CD14-positive monocyte (primary cell): Measurements from ENCODE around the gene CREB1. TPM values are rescaled to one million over a fixed set of nuclear protein-coding genes. Genes with fewer than 3 reads are reported as not detected.
A peak's percentile ranks its signal among the peaks of the same experiment; 100 is the strongest.

Source experiments
- DNase-seq, 3 donors: peaks; one replicate each; pipeline ENCODE4 v3.0.0-alpha.2; 2011 to 2022
- H2AFZ ChIP-seq: 2 replicates; pipeline ENCODE4 v1.6.0; 2012; ENCODE audit warnings: mild to moderate bottlenecking, low read depth, low read length, inconsistent platforms; ENCODE audit not compliant: insufficient read depth, poor library complexity, severe bottlenecking
- H3K27ac ChIP-seq, 2 donors: 1 replicate in 1 of 2; 2 replicates in 1 of 2; pipeline ENCODE4 v1.5.1; 2012 to 2013; ENCODE audit warnings: low read length in 2 of 2, control low read depth in 1 of 2, inconsistent platforms in 1 of 2, low read depth in 1 of 2, mild to moderate bottlenecking in 1 of 2
- H3K27me3 ChIP-seq, 2 donors: one replicate each; pipeline versions ENCODE4 v1.6.0 to v1.6.1; 2011 to 2013; ENCODE audit warnings: low read length in 2 of 2; ENCODE audit not compliant: control insufficient read depth in 2 of 2, insufficient read depth in 2 of 2
- H3K36me3 ChIP-seq, 2 donors: replicated peaks in 1 of 2; 1 replicate in 1 of 2; 2 replicates in 1 of 2; pipeline versions ENCODE4 v1.5.1 to v1.6.1; 2012 to 2013; ENCODE audit warnings: low read length in 2 of 2, control low read depth in 1 of 2, inconsistent platforms in 1 of 2, mild to moderate bottlenecking in 1 of 2; ENCODE audit not compliant: insufficient read depth in 2 of 2, control insufficient read depth in 1 of 2
- H3K4me1 ChIP-seq, 2 donors: 1 replicate in 1 of 2; 2 replicates in 1 of 2; pipeline versions ENCODE4 v1.5.1 to v1.6.1; 2012 to 2013; ENCODE audit warnings: low read length in 2 of 2, control low read depth in 1 of 2, inconsistent platforms in 1 of 2, mild to moderate bottlenecking in 1 of 2, moderate library complexity in 1 of 2; ENCODE audit not compliant: insufficient read depth in 2 of 2, control insufficient read depth in 1 of 2
- H3K4me2 ChIP-seq: replicated peaks from 2 replicates; pipeline ENCODE3; 2012; ENCODE audit warnings: low read length, moderate library complexity, mild to moderate bottlenecking; ENCODE audit not compliant: poor library complexity, severe bottlenecking; ENCODE audit errors: extremely low read depth
- H3K4me3 ChIP-seq, 3 experiments: fragments of 200-600 bp in 1 of 3; sonication (generic) in 1 of 3; replicated peaks in 1 of 3; 1 replicate in 2 of 3; 2 replicates in 1 of 3; pipeline ENCODE4 v1.5.1; 2011 to 2013; ENCODE audit warnings: low read length in 3 of 3, mild to moderate bottlenecking in 3 of 3, control low read depth in 2 of 3, low read depth in 2 of 3, inconsistent platforms in 1 of 3, moderate library complexity in 1 of 3
- H3K79me2 ChIP-seq: 2 replicates; pipeline ENCODE4 v1.6.0; 2012; ENCODE audit warnings: mild to moderate bottlenecking, control low read depth, inconsistent platforms, low read length, moderate library complexity; ENCODE audit not compliant: insufficient read depth
- H3K9ac ChIP-seq: 2 replicates; pipeline ENCODE4 v1.6.0; 2017; ENCODE audit warnings: low read length, mild to moderate bottlenecking; ENCODE audit not compliant: insufficient read depth, poor library complexity, severe bottlenecking
- H3K9me3 ChIP-seq, 2 donors: replicated peaks in 1 of 2; 1 replicate in 1 of 2; 2 replicates in 1 of 2; pipeline versions ENCODE4 v1.5.1 to v1.6.1; 2012 to 2013; ENCODE audit warnings: low read length in 2 of 2, control low read depth in 1 of 2; ENCODE audit not compliant: control insufficient read depth in 1 of 2, insufficient read depth in 1 of 2
- H4K20me1 ChIP-seq: 2 replicates; pipeline ENCODE4 v1.6.0; 2012; ENCODE audit warnings: mild to moderate bottlenecking, low read length, control low read depth, moderate library complexity; ENCODE audit not compliant: insufficient read depth
- H3K27ac Mint-ChIP-seq, 7 donors: one replicate each; pipeline ENCODE4 v1.8.0; 2020; ENCODE audit warnings: mild to moderate bottlenecking in 7 of 7, mixed read lengths in 7 of 7, moderate library complexity in 6 of 7, inconsistent platforms in 2 of 7
- H3K27me3 Mint-ChIP-seq, 3 donors: one replicate each; pipeline ENCODE4 v1.8.0; 2021 to 2022; ENCODE audit warnings: low read depth in 3 of 3, mild to moderate bottlenecking in 3 of 3, mixed read lengths in 3 of 3, moderate library complexity in 3 of 3, inconsistent platforms in 1 of 3
- H3K36me3 Mint-ChIP-seq, 2 donors: one replicate each; pipeline ENCODE4 v1.8.0; 2020; ENCODE audit warnings: mixed read lengths in 2 of 2, inconsistent platforms in 1 of 2, mild to moderate bottlenecking in 1 of 2
- H3K4me1 Mint-ChIP-seq: one replicate; pipeline ENCODE4 v1.8.0; 2020; ENCODE audit warnings: mild to moderate bottlenecking, mixed read lengths
- H3K4me3 Mint-ChIP-seq, 2 donors: one replicate each; pipeline ENCODE4 v1.8.0; 2020; ENCODE audit warnings: mild to moderate bottlenecking in 2 of 2, mixed read lengths in 2 of 2, moderate library complexity in 1 of 2
- H3K9me3 Mint-ChIP-seq, 7 donors: one replicate each; pipeline ENCODE4 v1.8.0; 2020 to 2022; ENCODE audit warnings: mixed read lengths in 7 of 7, mild to moderate bottlenecking in 6 of 7, moderate library complexity in 6 of 7, inconsistent platforms in 2 of 7
- WGBS: methylation state at CpG from one replicate; pipeline ENCODE4 v1.1.5; 2013; ENCODE audit warnings: missing lambda C conversion rate; ENCODE audit not compliant: insufficient coverage; 5-methylcytosine and 5-hydroxymethylcytosine counted together
- intact Hi-C, 2 donors: fragments of 100-400 bp; cut with micrococcal nuclease; formaldehyde crosslinking; loops; one replicate each; pipeline versions ENCODE4 v1.15.0 to v1.15.1; 2023
- polyA plus RNA-seq, 3 donors: library from polyadenylated mRNA; depleted of rRNA in 1 of 3; unstranded in 2 of 3; stranded (reverse) in 1 of 3; fragments of 300-500 nt in 2 of 3; fragments of >200 nt in 1 of 3; fragmentation: Illumina TruSeq in 2 of 3; gene quantifications; 1 replicate in 2 of 3; 2 replicates in 1 of 3; pipeline ENCODE4 v1.2.3, GENCODE V29; 2012 to 2021
- TF ChIP-seq, protein P1 (sequence below): fragments of 200-600 bp; IDR thresholded peaks from one replicate; pipeline ENCODE4 v1.8.0; 2022; ENCODE audit warnings: antibody characterized with exemption, mild to moderate bottlenecking

CREB1 gene
- polyA plus RNA-seq, 3 donors: 43.3 to 60.5 (median 55.2) TPM

DNA sequence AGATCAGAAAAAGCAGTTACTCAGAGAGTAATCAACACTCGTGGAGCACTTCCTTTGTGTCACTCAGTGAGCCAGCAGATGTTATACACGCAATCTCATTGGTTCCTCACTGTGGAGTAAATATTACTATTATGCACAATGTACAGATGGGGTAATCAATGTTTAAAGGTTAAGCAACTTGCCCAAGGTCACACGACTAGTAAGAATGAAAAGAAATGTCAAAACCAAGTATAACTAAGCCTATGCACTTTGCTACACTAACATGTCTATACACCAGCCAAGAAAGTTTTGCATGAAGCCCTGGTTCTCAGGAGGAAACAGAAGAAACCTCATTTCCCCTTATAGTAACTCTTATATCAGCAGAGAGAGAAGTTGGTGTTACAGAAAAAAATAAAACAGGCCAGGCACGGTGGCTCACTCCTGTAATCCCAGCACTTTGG is 90.0 kb downstream of the CREB1 start:
- H3K79me2 ChIP-seq: peaks cover 65% of the 10 kb centered on the region
- no peak overlapping the region for H2AFZ ChIP-seq
- DNase-seq: peak; percentile 75 to 89 (median 88)
- peaks cover 30 to 53% of the 10 kb centered on the region in 2 donors for H3K36me3 ChIP-seq
- peak overlapping the region; percentile 52 for H3K4me2 ChIP-seq
- no peaks in the 10 kb centered on the region for H3K27me3 ChIP-seq
- H3K4me3 Mint-ChIP-seq: peak overlapping the region; percentile 37 to 63
- no peaks in the 10 kb centered on the region for H4K20me1 ChIP-seq
- intact Hi-C loops: loop anchor here in 1 of 2 donors (10.0 kb wide), 1 partner anchor 425 kb away; no protein-coding TSS in a partner anchor
- no peak overlapping the region for H3K9ac ChIP-seq
- peak overlapping the region; percentile 82 to 88 for H3K27ac ChIP-seq
- peaks cover 28 to 45% of the 10 kb centered on the region in 2 donors for H3K36me3 Mint-ChIP-seq
- peak overlapping the region in 2 of 3 experiments; percentile 2 to 11 for H3K4me3 ChIP-seq
- TF ChIP-seq, protein P1, sequence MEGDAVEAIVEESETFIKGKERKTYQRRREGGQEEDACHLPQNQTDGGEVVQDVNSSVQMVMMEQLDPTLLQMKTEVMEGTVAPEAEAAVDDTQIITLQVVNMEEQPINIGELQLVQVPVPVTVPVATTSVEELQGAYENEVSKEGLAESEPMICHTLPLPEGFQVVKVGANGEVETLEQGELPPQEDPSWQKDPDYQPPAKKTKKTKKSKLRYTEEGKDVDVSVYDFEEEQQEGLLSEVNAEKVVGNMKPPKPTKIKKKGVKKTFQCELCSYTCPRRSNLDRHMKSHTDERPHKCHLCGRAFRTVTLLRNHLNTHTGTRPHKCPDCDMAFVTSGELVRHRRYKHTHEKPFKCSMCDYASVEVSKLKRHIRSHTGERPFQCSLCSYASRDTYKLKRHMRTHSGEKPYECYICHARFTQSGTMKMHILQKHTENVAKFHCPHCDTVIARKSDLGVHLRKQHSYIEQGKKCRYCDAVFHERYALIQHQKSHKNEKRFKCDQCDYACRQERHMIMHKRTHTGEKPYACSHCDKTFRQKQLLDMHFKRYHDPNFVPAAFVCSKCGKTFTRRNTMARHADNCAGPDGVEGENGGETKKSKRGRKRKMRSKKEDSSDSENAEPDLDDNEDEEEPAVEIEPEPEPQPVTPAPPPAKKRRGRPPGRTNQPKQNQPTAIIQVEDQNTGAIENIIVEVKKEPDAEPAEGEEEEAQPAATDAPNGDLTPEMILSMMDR: no peak
- H3K27ac Mint-ChIP-seq: peak overlapping the region; percentile 90 to 96 (median 93)
- no peaks in the 10 kb centered on the region for H3K9me3 Mint-ChIP-seq
- no peaks in the 10 kb centered on the region for H3K9me3 ChIP-seq
- no peaks in the 10 kb centered on the region for H3K27me3 Mint-ChIP-seq
- H3K4me1 Mint-ChIP-seq: peaks cover 52% of the 10 kb centered on the region
- no CpG with 5 or more reads among the region's 4 CpGs for WGBS
- peaks cover 45 to 56% of the 10 kb centered on the region in 2 donors for H3K4me1 ChIP-seq

DNA sequence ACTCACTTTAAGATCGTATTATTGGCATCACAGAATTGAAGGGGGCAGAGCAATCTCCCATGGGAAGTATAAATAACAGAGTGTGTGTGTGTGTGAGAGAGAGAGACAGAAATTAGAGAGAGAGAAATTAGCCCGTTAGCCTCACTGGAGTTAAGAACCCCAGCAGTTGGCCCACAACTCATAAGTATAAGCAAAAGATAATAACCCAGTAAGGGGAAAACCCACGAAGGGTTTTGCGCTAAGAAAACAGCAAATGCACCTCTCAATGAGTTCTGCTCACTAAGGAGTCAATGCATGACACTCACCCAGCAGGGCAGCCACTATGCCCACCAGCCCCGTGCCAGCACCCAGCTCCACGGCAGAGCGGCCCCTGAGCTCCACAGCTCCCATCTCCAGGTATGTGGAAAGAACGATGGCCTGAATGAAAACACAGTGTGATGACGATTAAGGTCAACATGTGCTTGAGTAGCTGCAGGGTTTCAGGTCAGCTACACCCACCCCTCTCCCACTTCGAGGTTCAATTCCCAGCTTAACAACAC is 91.8 kb downstream of the CREB1 start:
- Mint-ChIP-seq H3K27ac (peak overlapping the region in 6 of 7 donors; percentile 16 to 92 (median 68)), H3K27me3 (no peaks in the 10 kb centered on the region), H3K36me3 (peaks cover 21 to 28% of the 10 kb centered on the region in 2 donors), H3K4me3 (no peak overlapping the region), H3K4me1 (peaks cover 56% of the 10 kb centered on the region), H3K9me3 (no peaks in the 10 kb centered on the region)
- Histone ChIP-seq H2AFZ (no peak overlapping the region), H3K36me3 (peaks cover 26 to 36% of the 10 kb centered on the region in 2 donors), H4K20me1 (no peaks in the 10 kb centered on the region), H3K27me3 (no peaks in the 10 kb centered on the region), H3K9ac (no peak overlapping the region), H3K4me3 (no peak overlapping the region), H3K27ac (peak overlapping the region; percentile 11 to 75), H3K4me2 (no peak overlapping the region), H3K4me1 (peaks cover 52 to 66% of the 10 kb centered on the region in 2 donors), H3K9me3 (no peaks in the 10 kb centered on the region), H3K79me2 (peaks cover 65% of the 10 kb centered on the region)
- intact Hi-C loops: loop anchor here in 1 of 2 donors (10.0 kb wide), 1 partner anchor 423 kb away; no protein-coding TSS in a partner anchor
- TF ChIP-seq, protein P1: no peak
- no peak for DNase-seq
- WGBS: 91% methylated on average over 7 of the region's 10 CpGs
